Fibroblast of the aortic adventitia (primary cell): ENCODE data around the gene ATP5ME. TPM values are rescaled to one million over a fixed set of nuclear protein-coding genes. Genes with fewer than 3 reads are reported as not detected.

Experiments
- DNase-seq: peaks from one replicate; pipeline ENCODE4 v3.0.0-alpha.2; 2010; ENCODE audit warnings: low read depth
- H3K4me3 ChIP-seq: 2 replicates; pipeline ENCODE4 v1.5.1; 2011; ENCODE audit warnings: low read depth, mild to moderate bottlenecking, control low read depth, low read length, moderate library complexity
- total RNA-seq: library from RNA; depleted of rRNA; stranded (reverse); fragments of >200 nt; gene quantifications from 2 replicates; pipeline ENCODE4 v1.2.3, GENCODE V29; 2012; ENCODE audit warnings: low replicate concordance
- TF ChIP-seq, protein P1 (sequence below): IDR thresholded peaks from 2 replicates; pipeline ENCODE4 v1.5.1; 2011; ENCODE audit warnings: mild to moderate bottlenecking, low read length, control low read depth, inconsistent platforms; ENCODE audit not compliant: insufficient read depth

The ATP5ME gene
- total RNA-seq, 1 donor = 74.3 TPM

DNA sequence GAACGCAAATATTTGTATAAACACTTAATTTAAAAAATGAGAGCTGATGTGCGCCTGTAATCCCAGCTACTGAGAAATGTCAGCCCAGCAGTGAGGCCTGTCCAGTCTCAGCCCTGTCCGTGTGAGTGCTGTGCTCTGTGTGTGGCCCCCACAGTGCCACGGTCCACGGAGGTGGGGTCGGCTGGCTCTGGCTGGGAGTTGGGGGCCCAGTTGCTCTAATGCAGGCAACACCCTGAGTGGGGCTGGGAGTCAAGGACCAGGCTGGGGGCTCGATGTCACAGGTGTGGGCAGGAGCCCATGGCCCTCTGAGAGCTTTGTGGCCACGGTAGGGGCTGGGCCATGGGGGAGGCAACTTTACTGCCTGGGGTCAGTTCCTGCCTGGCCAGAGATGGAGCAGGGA lies 44.4 kb upstream of the ATP5ME start:
- TF ChIP-seq, protein P1, sequence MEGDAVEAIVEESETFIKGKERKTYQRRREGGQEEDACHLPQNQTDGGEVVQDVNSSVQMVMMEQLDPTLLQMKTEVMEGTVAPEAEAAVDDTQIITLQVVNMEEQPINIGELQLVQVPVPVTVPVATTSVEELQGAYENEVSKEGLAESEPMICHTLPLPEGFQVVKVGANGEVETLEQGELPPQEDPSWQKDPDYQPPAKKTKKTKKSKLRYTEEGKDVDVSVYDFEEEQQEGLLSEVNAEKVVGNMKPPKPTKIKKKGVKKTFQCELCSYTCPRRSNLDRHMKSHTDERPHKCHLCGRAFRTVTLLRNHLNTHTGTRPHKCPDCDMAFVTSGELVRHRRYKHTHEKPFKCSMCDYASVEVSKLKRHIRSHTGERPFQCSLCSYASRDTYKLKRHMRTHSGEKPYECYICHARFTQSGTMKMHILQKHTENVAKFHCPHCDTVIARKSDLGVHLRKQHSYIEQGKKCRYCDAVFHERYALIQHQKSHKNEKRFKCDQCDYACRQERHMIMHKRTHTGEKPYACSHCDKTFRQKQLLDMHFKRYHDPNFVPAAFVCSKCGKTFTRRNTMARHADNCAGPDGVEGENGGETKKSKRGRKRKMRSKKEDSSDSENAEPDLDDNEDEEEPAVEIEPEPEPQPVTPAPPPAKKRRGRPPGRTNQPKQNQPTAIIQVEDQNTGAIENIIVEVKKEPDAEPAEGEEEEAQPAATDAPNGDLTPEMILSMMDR = no peak
- H3K4me3 ChIP-seq = no peak overlapping the region
- no peak for DNase-seq

DNA sequence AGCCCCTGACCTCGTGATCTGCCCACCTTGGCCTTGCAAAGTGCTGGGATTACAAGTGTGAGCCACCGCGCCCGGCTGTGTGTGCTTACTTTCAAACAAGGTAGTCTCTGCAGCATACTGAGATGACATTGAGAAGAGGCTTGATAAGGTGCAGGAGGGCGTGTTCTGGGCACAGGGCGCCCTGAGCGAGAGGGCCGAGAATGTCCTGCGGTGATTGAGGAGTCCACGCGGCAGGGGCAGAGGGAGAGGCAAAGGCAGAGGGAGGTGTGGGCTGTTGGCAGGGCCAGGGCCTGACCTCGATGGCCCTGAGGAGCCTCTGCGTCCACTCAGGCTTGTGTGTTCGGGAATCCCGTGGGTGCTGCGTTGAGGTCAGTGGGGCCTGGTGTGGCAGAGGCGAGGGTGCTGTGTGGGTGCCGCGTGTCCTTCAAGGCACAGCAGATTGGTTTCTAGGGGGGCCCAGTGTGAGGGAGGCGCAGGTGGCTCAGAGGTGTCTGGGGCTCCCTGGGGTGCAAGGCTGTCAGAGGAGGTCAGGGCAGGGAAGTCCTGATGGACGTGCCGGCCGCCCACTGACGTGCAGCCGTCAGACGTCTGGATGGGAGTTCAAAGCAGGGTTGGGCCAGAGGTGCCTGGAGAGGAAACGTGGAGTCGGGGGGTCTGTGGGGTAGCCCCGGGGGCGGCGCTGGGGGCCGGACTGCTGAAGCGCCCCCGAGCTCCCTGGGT lies 43.7 kb upstream of the ATP5ME start:
- TF ChIP-seq, protein P1 = no peak
- no peak for DNase-seq
- no peak overlapping the region for H3K4me3 ChIP-seq

DNA sequence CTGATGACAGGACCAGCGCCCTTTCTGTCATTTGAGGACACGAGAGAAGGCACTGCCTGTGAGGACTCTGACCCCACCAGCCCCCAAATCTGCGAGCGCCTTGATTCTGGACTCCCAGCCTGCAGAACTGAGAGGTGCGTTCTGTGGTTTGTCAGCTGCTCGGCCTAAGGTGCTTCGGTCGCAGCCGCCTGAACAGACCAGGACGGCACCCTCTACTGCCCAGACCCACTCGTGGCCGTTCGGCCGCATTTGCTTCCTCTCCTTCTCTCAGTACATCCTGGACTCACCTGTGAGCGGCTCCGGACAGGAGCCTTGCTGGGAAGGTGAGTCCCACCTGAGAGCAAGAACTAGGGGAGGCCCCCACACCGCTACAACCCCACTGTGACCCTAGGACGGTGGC lies 40.0 kb upstream of the ATP5ME start:
- no peak overlapping the region for H3K4me3 ChIP-seq
- no peak for DNase-seq
- TF ChIP-seq, protein P1 = no peak

DNA sequence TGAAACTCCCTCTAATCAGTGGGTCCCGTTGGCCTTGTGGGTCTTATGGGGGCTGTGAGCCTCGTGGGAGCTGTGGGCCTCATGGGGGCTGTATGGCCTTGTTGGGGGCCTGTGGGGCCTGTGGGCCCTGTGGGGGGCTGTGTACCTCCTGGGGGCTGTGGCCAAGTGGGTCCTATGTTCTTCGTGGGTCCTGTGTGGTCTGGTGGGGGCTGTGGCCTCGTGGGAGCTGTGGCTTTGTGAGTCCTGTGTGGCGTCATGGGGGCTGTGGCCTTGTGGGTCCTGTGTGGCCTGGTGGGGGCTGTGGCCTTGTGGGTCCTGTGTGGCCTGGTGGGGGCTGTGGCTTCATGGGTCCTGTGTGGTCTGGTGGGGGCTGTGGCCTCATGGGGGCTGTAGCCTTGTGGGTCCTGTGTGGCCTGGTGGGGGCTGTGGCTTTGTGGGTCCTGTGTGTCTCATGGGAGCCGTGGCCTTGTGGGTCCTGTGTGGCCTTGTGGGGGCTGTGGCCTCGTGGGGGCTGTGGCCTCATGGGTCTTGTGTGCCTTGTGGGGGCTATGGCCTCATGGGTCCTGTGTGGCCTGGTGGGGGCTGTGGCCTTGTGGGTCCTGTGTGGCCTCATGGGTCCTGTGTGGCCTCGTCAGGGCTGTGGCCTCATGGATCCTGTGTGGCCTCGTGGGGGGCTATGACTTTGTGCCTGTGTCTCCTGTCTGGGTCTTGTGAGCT lies 39.0 kb upstream of the ATP5ME start:
- no peak for DNase-seq
- TF ChIP-seq, protein P1 = no peak
- no peak overlapping the region for H3K4me3 ChIP-seq

DNA sequence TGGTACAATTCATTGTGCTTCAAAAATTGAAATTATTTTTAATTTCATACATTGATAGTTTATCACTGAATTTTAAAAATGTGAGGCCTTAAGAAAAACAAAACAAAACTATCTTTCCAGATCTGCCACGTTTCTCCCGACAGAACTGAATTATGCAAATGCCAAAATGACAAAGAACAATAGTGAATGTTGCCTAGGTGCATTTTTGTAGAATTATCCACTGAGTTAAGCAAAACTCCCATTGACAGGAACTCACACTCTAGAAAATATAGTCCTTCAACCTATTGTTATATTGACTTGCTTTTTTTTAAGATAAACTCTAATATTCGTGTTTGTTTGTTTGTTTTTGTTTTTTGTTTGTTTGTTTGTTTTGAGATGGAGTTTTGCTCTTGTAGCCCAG lies 38.0 kb upstream of the ATP5ME start:
- TF ChIP-seq, protein P1 = no peak
- no peak for DNase-seq
- H3K4me3 ChIP-seq = no peak overlapping the region

DNA sequence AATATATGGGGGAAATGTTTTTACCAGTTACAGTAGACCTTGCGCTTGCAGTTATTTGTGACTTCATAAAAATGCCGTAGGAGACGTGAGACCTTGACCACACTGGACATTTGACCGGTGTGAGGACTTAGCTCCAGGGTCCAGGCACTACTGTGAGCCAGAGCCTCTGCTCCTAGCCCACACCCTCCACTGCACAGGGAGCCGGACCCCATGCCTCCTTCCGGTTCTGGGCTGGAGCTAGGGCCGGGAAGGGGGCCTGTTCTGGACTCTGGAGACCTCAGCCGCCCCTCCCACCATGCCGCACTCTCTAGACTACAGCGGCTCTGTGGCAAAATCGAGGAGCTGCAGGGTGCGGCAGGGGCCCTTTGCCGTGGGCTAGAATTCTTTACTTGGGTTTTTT lies 36.8 kb upstream of the ATP5ME start:
- TF ChIP-seq, protein P1 = no peak
- no peak overlapping the region for H3K4me3 ChIP-seq
- no peak for DNase-seq
